Endometrium (tissue), 2 donors: ENCODE measurements around the gene TRIM49C.
"Not testable (repeated sequence)": the region's sequence is repeated elsewhere in the genome, so short reads cannot be mapped to it uniquely, and the experiment has no call there.

Experiments used
- FAIRE-seq: peaks from 2 replicates; lab custom pipeline; 2012; peaks lifted over from hg19 to GRCh38; lab: Jason Lieb, UNC
- donor health status: control.
- donor health status: control.

The TRIM49C gene, protein sequence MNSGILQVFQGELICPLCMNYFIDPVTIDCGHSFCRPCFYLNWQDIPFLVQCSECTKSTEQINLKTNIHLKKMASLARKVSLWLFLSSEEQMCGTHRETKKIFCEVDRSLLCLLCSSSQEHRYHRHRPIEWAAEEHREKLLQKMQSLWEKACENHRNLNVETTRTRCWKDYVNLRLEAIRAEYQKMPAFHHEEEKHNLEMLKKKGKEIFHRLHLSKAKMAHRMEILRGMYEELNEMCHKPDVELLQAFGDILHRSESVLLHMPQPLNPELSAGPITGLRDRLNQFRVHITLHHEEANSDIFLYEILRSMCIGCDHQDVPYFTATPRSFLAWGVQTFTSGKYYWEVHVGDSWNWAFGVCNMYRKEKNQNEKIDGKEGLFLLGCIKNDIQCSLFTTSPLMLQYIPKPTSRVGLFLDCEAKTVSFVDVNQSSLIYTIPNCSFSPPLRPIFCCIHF

DNA sequence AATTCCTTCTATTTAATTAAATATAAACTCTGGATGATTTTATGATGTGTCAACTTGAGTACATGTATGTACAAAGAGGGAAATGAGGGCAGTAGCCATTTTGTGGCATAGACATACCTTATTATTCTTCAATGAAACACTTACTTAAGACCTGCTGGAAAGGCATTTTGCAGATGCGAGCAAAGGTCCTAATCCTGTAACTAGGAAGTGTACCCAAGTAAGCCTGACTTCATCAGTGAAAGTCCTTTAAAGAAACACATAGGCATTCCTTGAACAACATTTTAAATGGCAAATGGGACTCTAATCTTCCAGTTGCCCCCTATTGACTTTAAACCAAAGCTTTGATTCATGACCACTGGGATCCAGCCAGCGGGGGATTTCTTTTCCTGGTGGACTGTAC is at the start of gene TRIM49C:
Gene TRIM49C, plus strand, starts transcription at position 301 of the 400 bp plus-strand sequence. CDS start 4,106 bp downstream, outside the sequence.
- not testable (repeated sequence) for FAIRE-seq

DNA sequence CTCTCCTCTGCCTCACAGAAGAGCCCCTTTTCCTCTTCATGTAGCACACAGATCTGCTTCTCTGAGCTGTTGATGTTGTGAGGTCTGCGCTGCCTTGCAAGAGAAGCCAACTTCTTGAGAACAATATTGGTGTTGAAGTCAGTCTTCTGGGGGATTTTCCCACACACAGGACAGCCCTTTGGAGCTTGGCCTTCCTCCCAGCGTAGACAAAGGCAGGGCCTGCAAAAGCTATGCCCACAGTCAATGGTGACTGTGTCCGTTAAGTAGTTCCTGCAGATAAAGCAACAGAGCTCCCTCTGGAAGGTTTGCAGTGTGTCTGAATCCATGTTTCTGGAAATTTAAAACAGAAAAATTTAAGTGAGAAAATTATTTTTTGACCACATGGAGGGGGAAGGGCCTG is 6.7 kb upstream of the TRIM49C start:
- not testable (repeated sequence) for FAIRE-seq

DNA sequence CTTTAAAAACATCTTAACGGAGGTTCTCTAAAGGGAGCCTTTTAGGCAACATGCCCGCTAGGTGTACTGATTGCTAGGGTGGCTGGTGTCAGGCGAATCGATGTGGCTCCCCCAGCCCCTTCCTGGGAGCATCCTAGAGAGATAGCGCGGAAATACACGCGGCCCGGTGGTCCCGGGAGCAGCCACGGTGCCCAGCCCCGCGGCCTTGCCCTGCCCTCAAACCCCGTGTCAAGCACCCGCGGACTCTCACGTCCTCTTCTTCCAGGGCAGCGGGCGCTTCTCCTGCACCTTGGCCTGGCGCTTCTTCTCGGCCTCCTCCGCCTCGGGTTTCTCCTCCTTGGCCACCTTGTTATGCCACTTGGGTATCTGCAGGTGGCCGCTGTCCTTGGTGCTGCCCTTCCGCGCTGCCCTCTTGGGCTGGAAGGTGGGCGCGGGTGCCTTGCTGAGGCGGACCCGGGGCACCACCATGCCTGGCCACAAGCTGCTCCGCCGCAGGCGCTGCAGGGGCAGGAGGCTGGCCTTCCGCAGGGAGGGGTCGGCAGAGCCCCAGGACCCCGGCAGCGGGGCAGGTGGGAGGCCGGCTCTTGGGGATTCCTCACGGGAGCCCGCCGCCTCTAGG is 20.8 kb downstream of the TRIM49C start:
- not testable (repeated sequence) for FAIRE-seq

DNA sequence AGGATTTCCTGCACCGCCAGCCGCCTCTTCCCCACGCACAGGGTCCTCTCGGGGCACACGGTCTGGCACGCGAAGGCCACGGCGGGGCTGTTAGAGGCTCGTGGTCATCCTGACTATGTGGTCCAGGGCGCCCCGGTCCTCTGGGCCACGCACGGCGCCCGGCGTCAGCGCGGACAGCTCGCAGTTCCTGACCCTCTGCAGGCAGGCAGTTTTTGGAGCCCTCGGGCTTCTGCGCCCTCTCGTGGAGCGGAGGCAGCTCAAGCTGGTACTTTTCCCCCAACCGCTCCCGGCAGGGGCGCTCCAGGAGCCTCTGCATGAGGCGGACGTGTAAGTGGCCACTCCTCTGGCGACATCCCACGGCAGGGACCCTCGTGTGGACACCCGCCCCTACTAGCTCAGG is 21.4 kb downstream of the TRIM49C start:
- FAIRE-seq: not testable (repeated sequence)

DNA sequence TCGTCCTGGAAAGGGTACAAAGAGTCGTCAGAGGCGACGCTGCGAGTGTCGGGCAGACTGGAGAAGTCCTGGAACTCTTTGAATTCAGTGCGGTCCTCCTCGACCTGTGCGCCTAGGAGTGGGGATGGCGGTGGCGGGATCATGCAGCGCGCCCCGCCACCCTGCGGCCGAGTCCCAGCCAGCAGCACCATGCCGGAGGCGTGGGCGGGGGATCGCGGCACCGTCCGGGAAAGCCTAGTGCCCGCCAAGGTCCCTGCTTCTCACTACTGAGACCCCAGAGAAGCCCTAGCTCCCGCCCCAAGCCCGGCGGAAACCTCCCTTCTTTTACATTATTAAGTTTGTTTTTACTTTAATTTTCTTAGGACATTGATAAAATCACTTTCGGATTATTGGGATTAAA is 22.6 kb downstream of the TRIM49C start:
- not testable (repeated sequence) for FAIRE-seq

DNA sequence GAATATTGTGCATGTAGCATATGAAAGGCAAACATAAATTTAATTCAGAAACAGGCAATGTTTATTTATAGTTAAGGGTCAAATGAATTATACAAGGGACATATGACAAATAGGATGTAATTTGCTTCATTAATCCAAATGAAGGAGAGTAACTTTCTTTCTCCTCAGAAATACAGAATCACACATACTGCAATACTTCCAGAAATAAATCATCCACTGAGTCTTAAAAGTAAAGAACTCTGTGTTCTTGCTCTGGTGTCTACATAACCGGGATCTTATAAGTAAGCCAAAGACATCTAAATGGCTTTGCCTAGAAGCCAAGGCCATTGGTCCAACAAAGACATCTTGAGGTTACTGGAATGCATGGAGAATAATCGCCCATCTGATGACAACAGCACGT is 54.7 kb downstream of the TRIM49C start, which contains the start of gene UBTFL1:
Gene UBTFL1, plus strand, starts transcription at position 301 of the 400 bp plus-strand sequence. Its CDS starts 0 bp downstream, at position 301.
- FAIRE-seq: not testable (repeated sequence)

DNA sequence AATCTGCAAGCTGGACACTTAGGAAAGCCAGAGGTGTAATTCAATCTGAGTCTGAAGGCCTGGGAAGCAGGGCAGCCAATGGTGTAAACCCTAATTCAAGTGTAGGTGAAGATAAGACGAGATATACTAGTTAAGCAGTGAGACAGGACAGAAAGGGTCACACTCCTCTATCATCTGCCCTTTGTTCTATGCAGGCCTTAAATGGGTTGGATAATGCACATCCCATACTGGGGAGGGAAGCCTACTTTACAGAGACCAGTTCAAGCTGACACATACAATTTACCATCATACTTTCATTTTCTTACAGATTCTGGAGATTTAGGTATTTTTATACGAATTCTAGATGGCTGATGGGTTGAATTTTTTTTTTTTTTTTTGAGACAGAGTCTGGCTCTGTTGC is 57.8 kb downstream of the TRIM49C start:
- not testable (repeated sequence) for FAIRE-seq
